Stimulated activated CD4-positive, alpha-beta T cell treated with anti-CD3 and anti-CD28 coated beads, Interleukin-1b, Interleukin-23, amount 100 ng/mL, for 4 hours (primary cell): ENCODE results near the gene LIPM.

ENCODE experiments used
- DNase-seq, 2 donors: peaks; one replicate each; pipeline ENCODE4 v3.0.0-alpha.2; 2020; ENCODE audit warnings: low read depth in 2 of 2

LIPM gene

GRCh38 chr10:88802523-88803285, at the start of gene LIPM:
LIPM (plus strand) TSS chr10:88802730; CDS start chr10:88802897, 167 bp downstream.
- DNase-seq, result no peak

- no peak for DNase-seq
These were observed 48.2 kb upstream of the LIPM start for GRCh38 chr10:88754287-88754686.

GRCh38 chr10:88755753-88756152, 46.8 kb upstream of the LIPM start:
- DNase-seq, result no peak

- no peak for DNase-seq
These were observed 45.9 kb upstream of the LIPM start for GRCh38 chr10:88756660-88757059.

- DNase-seq, result no peak
These were observed 43.0 kb upstream of the LIPM start, which contains the start of gene LIPN for GRCh38 chr10:88759366-88760101. LIPN (plus strand) TSS chr10:88760020; CDS start chr10:88761406, 1,386 bp downstream.

GRCh38 chr10:88762906-88763305, 39.6 kb upstream of the LIPM start:
- no peak for DNase-seq

- no peak for DNase-seq
These were observed 39.1 kb upstream of the LIPM start for GRCh38 chr10:88763441-88763840.

GRCh38 chr10:88764110-88764509, 38.4 kb upstream of the LIPM start:
- no peak for DNase-seq

- no peak for DNase-seq
These were observed 36.7 kb upstream of the LIPM start for GRCh38 chr10:88765816-88766215.

GRCh38 chr10:88769384-88769783, 33.1 kb upstream of the LIPM start:
- DNase-seq, result no peak

- DNase-seq, result no peak
These were observed 21.3 kb upstream of the LIPM start for GRCh38 chr10:88781206-88781605.

- no peak for DNase-seq
These were observed 20.3 kb upstream of the LIPM start for GRCh38 chr10:88782222-88782621.

- no peak for DNase-seq
These were observed 18.8 kb upstream of the LIPM start for GRCh38 chr10:88783724-88784123.

GRCh38 chr10:88786032-88786770, 16.3 kb upstream of the LIPM start:
- DNase-seq, result no peak

- DNase-seq, result no peak
These were observed 15.1 kb upstream of the LIPM start for GRCh38 chr10:88787463-88787862.

- DNase-seq, result no peak
These were observed 13.6 kb upstream of the LIPM start for GRCh38 chr10:88788924-88789323.

- DNase-seq, result no peak
These were observed 10.6 kb upstream of the LIPM start for GRCh38 chr10:88791924-88792323.

GRCh38 chr10:88792661-88793060, 9.9 kb upstream of the LIPM start:
- DNase-seq, result no peak

GRCh38 chr10:88793712-88794299, 8.7 kb upstream of the LIPM start:
- no peak for DNase-seq

GRCh38 chr10:88794731-88795130, 7.8 kb upstream of the LIPM start:
- DNase-seq, result no peak

GRCh38 chr10:88800152-88801125, 2.1 kb upstream of the LIPM start:
- no peak for DNase-seq
